ENCODE measurements around the gene KRTAP12-1.
"Not testable (repeated sequence)": the region's sequence is repeated elsewhere in the genome, so short reads cannot be mapped to it uniquely, and the experiment has no call there.

Gene KRTAP12-1

GRCh38 chr21:44664691-44665090, 17.3 kb downstream of the KRTAP12-1 start:
- DNase-seq = no peak

DNA sequence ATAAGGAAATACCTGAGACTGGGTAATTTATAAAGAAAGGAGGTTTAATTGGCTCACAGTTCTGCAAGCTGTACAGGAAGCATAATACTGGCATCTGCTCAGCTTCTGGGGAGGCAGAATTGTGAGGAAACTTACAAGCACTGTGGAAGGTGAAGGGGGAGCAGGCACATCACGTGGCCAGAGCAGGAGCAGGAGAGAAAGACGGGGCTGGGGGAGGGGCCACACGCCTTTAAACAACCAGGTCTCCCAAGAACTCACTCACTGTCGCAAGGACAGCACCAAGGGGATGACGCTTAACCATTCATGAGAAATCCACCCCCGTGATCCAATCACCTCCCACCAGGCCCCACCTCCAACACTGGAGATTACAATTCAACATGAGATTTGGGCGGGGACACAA, 20.4 kb downstream of the KRTAP12-1 start:
- DNase-seq = not testable (repeated sequence)

GRCh38 chr21:44658913-44659595, 22.9 kb downstream of the KRTAP12-1 start:
- DNase-seq = no peak

- DNase-seq = no peak
These were observed 23.4 kb downstream of the KRTAP12-1 start for GRCh38 chr21:44658541-44658910.

- DNase-seq = no peak
These were observed 24.1 kb downstream of the KRTAP12-1 start, which contains the start of gene KRTAP12-3 for GRCh38 chr21:44657635-44658540. Gene KRTAP12-3, plus strand, starts transcription at chr21:44657932. Its CDS starts 48 bp downstream, at chr21:44657980.

- DNase-seq = no peak
These were observed 25.1 kb downstream of the KRTAP12-1 start for GRCh38 chr21:44656868-44657267.

GRCh38 chr21:44654576-44655175, 27.3 kb downstream of the KRTAP12-1 start, which contains the start of gene KRTAP12-4:
Gene KRTAP12-4, minus strand, starts transcription at chr21:44654659. Its CDS starts 45 bp downstream, at chr21:44654614.
- DNase-seq = no peak

GRCh38 chr21:44653656-44654575, 28.0 kb downstream of the KRTAP12-1 start:
- DNase-seq = no peak

DNA sequence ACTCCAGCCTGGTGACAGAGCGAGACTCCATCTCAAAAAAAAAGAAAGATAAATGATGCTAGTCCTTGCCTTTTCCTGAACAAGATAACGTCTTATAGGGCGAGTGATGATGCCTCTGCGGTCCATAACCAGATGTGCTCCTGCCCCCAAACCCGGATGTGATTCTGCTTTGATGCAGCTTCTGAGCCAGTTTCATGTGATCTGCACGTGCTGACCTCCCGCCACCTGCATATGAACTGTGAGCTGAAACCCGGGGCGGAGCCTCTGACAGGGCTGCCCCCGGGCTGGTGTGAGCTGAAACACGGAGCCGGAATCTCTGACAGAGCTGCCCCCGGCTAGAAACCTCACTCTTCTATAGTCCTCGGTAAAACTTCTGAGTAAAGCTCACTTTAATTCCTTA, 28.8 kb downstream of the KRTAP12-1 start:
- DNase-seq = no peak

- DNase-seq = no peak
These were observed 30.8 kb downstream of the KRTAP12-1 start for GRCh38 chr21:44650973-44651675.

GRCh38 chr21:44650265-44650972, 31.5 kb downstream of the KRTAP12-1 start:
- DNase-seq = no peak

DNA sequence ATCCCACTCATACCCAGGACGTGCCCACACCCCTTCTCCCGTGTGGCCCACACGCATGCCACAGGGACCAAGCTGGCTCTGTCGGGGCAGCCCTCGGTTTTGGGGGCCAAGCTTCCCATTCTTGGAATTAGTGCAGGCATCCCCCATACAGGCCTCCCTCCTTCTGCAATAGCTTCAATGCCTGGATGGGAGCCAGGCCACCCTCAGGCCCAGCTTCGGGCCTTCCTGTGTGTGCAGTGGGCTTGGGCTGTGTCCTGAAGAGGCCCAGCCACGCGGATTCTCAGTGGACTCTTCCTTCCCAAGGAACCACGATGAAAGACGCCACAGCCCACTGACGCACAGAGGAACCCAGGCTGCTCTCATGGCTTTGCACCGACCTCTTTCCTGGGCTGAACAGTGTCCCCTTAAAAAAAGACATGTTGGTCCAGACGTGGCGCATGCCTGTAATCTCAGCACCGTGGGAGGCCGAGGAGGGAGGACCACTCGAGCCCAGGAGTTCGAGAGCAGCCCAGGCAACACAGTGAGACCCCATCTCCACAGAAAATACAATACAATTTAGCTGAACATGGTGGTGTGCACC, 32.4 kb downstream of the KRTAP12-1 start:
- no peak for DNase-seq

GRCh38 chr21:44648557-44649311, 33.2 kb downstream of the KRTAP12-1 start:
- DNase-seq = no peak

GRCh38 chr21:44647222-44647552, 34.8 kb downstream of the KRTAP12-1 start:
- no peak for DNase-seq

- DNase-seq = not testable (repeated sequence)
These were observed 35.4 kb downstream of the KRTAP12-1 start, which contains the start of gene KRTAP10-11 for GRCh38 chr21:44646366-44647221. Gene KRTAP10-11, plus strand, starts transcription at chr21:44646414. Its CDS starts 45 bp downstream, at chr21:44646459.

DNA sequence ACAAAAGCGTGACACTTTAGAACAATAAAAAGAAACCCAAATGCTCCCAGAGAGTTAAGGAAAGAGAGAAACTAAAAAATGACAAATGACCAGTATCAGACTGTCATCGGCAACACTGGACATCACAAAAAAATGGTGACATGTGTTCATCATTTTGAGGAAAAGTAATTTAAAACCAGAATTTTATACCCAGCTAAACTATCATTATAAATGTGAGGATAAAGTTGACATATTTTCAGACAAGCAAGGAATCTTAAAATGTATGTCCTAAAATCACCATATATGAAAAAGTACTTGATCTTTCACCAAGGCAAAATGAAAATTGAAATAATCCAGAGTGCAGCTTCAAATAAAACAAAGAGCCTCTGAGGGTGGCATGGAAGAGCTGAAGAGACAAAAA, 37.1 kb downstream of the KRTAP12-1 start:
- no peak for DNase-seq

GRCh38 chr21:44643741-44644310, 38.1 kb downstream of the KRTAP12-1 start:
- no peak for DNase-seq

DNA sequence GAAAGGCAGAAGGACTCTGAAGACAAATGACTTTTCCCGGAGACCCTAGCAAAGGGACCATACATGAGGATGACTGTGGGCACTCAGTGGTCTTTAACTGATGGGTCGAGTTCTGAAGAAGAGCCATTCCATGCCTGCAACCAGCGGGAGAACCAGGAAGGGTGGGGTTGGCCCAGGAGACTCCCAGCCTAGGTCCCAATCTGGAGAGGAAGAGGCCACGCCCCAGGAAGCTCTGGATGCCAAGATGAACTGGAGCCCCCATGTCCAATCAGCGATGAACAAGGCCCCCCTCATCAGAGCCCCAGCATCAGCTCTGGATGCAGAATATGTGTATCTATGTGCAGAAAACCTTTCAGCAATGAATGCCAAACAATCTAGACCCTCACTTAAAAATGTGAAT, 41.2 kb downstream of the KRTAP12-1 start:
- DNase-seq = no peak

- no peak for DNase-seq
These were observed 42.7 kb downstream of the KRTAP12-1 start for GRCh38 chr21:44639331-44639655.

Data from midbrain (tissue), 1 donor.